Activated naive CD4-positive, alpha-beta T cell treated with anti-CD3 and anti-CD28 coated beads for 36 hours (primary cell): ENCODE results near the gene KASH5. TPM values are rescaled to one million over a fixed set of nuclear protein-coding genes. Genes with fewer than 3 reads are reported as not detected.

Experiments
- CTCF ChIA-PET: fragments of 350-600 bp; sonication (Branson Sonifier 250); formaldehyde crosslinking; loops from one replicate; lab custom pipeline; 2021; ENCODE audit warnings: antibody characterized with exemption; lab: Charles Lee
- DNase-seq: peaks from one replicate; pipeline ENCODE4 v3.0.0-alpha.2; 2020
- H3K27ac Mint-ChIP-seq: one replicate; pipeline ENCODE4 v1.8.0; 2021; ENCODE audit warnings: mild to moderate bottlenecking, mixed read lengths
- H3K27me3 Mint-ChIP-seq: one replicate; pipeline ENCODE4 v1.8.0; 2021; ENCODE audit warnings: low read depth, mixed read lengths
- H3K36me3 Mint-ChIP-seq: one replicate; pipeline ENCODE4 v1.8.0; 2021; ENCODE audit warnings: low read depth, mixed read lengths
- H3K4me1 Mint-ChIP-seq: one replicate; pipeline ENCODE4 v1.8.0; 2021; ENCODE audit warnings: low read depth, mixed read lengths
- H3K4me3 Mint-ChIP-seq: one replicate; pipeline ENCODE4 v1.8.0; 2021; ENCODE audit warnings: mild to moderate bottlenecking, moderate library complexity, mixed read lengths
- H3K9me3 Mint-ChIP-seq: one replicate; pipeline ENCODE4 v1.8.0; 2021; ENCODE audit warnings: mixed read lengths
- intact Hi-C: fragments of 100-400 bp; cut with micrococcal nuclease; formaldehyde crosslinking; loops from one replicate; pipeline ENCODE4 v1.15.1; 2023
- total RNA-seq, 2 experiments: library from RNA; stranded (reverse); gene quantifications; one replicate each; pipeline ENCODE4 v1.2.3, GENCODE V29; 2021

Gene KASH5
- total RNA-seq, 2 experiments from 2014 or later, result 2.4 to 3.2 TPM

GRCh38 chr19:49348305-49349189 lies 39.5 kb upstream of the KASH5 start:
- H3K9me3 Mint-ChIP-seq, result no peaks in the 10 kb centered on the region
- intact Hi-C loops, result no loop called here
- H3K4me1 Mint-ChIP-seq, result no peaks in the 10 kb centered on the region
- DNase-seq, result no peak
- CTCF ChIA-PET, result interaction anchor here (0.6 to 0.7 kb wide), 3 partner anchors 123 to 397 kb away, joined by 3 read pairs; no protein-coding TSS in a partner anchor
- H3K27ac Mint-ChIP-seq, result no peak overlapping the region
- no peaks in the 10 kb centered on the region for H3K36me3 Mint-ChIP-seq
- H3K4me3 Mint-ChIP-seq, result no peak overlapping the region
- no peaks in the 10 kb centered on the region for H3K27me3 Mint-ChIP-seq

GRCh38 chr19:49349567-49349966 lies 38.5 kb upstream of the KASH5 start:
- no peaks in the 10 kb centered on the region for H3K36me3 Mint-ChIP-seq
- no peaks in the 10 kb centered on the region for H3K9me3 Mint-ChIP-seq
- CTCF ChIA-PET, result interaction anchor here (0.6 to 1.7 kb wide), 2 partner anchors 123 to 124 kb away, joined by 4 to 6 read pairs; no protein-coding TSS in a partner anchor
- no peak for DNase-seq
- H3K4me3 Mint-ChIP-seq, result no peak overlapping the region
- no peak overlapping the region for H3K27ac Mint-ChIP-seq
- no peaks in the 10 kb centered on the region for H3K4me1 Mint-ChIP-seq
- no peaks in the 10 kb centered on the region for H3K27me3 Mint-ChIP-seq
- intact Hi-C loops, result no loop called here

- Mint-ChIP-seq H3K4me1 (peaks cover 13% of the 10 kb centered on the region), H3K27ac (no peak overlapping the region), H3K4me3 (no peak overlapping the region), H3K9me3 (no peaks in the 10 kb centered on the region), H3K27me3 (peaks cover 3% of the 10 kb centered on the region), H3K36me3 (no peaks in the 10 kb centered on the region)
- CTCF ChIA-PET, result no interaction called here
- intact Hi-C loops, result no loop called here
- DNase-seq, result peak; percentile 35
Measured at GRCh38 chr19:49355909-49356353, 32.1 kb upstream of the KASH5 start.

- Mint-ChIP-seq H3K9me3 (no peaks in the 10 kb centered on the region), H3K36me3 (no peaks in the 10 kb centered on the region), H3K27ac (no peak overlapping the region), H3K27me3 (peaks cover 3% of the 10 kb centered on the region), H3K4me1 (peaks cover 15% of the 10 kb centered on the region), H3K4me3 (no peak overlapping the region)
- CTCF ChIA-PET, result no interaction called here
- intact Hi-C loops, result no loop called here
- DNase-seq, result no peak
Measured at GRCh38 chr19:49356382-49356781, 31.7 kb upstream of the KASH5 start.

- no peak overlapping the region for H3K4me3 Mint-ChIP-seq
- no peak overlapping the region for H3K27ac Mint-ChIP-seq
- no peak for DNase-seq
- no peaks in the 10 kb centered on the region for H3K36me3 Mint-ChIP-seq
- H3K27me3 Mint-ChIP-seq, result peaks cover 10% of the 10 kb centered on the region
- H3K4me1 Mint-ChIP-seq, result peaks cover 22% of the 10 kb centered on the region
- CTCF ChIA-PET, result no interaction called here
- no peaks in the 10 kb centered on the region for H3K9me3 Mint-ChIP-seq
- intact Hi-C loops, result no loop called here
Measured at GRCh38 chr19:49357186-49357585, 30.9 kb upstream of the KASH5 start.

GRCh38 chr19:49359851-49360820 lies 27.9 kb upstream of the KASH5 start:
- intact Hi-C loops, result no loop called here
- no peak for DNase-seq
- Mint-ChIP-seq H3K27me3 (peaks cover 12% of the 10 kb centered on the region), H3K36me3 (no peaks in the 10 kb centered on the region), H3K4me1 (peaks cover 24% of the 10 kb centered on the region), H3K27ac (no peak overlapping the region), H3K9me3 (no peaks in the 10 kb centered on the region), H3K4me3 (no peak overlapping the region)
- CTCF ChIA-PET, result interaction anchor here (0.5 to 1.3 kb wide), 4 partner anchors 10 to 85 kb away, joined by 4 to 5 read pairs (median 4); no protein-coding TSS in a partner anchor

- no peaks in the 10 kb centered on the region for H3K36me3 Mint-ChIP-seq
- intact Hi-C loops, result loop anchor here (2.0 kb wide), 1 partner anchor 27 kb away; the partner anchor contains the start of gene CD37
- DNase-seq, result peak; percentile 24
- no peaks in the 10 kb centered on the region for H3K9me3 Mint-ChIP-seq
- H3K4me1 Mint-ChIP-seq, result peaks cover 11% of the 10 kb centered on the region
- CTCF ChIA-PET, result no interaction called here
- no peak overlapping the region for H3K27ac Mint-ChIP-seq
- peaks cover 10% of the 10 kb centered on the region for H3K27me3 Mint-ChIP-seq
- H3K4me3 Mint-ChIP-seq, result peak overlapping the region; percentile 34
Measured at GRCh38 chr19:49361438-49362047, 26.5 kb upstream of the KASH5 start.

GRCh38 chr19:49362048-49362928 lies 25.8 kb upstream of the KASH5 start, which contains the start of gene TEAD2:
Gene TEAD2, minus strand, starts transcription at chr19:49362416. Its CDS starts 2,341 bp downstream, at chr19:49360075.
- no peaks in the 10 kb centered on the region for H3K36me3 Mint-ChIP-seq
- CTCF ChIA-PET, result no interaction called here
- H3K4me1 Mint-ChIP-seq, result peaks cover 11% of the 10 kb centered on the region
- peak within 1 kb of the TSS; percentile 34 for H3K4me3 Mint-ChIP-seq
- intact Hi-C loops, result loop anchor here (2.0 kb wide), 1 partner anchor 27 kb away; the partner anchor contains the start of gene CD37
- DNase-seq, result no peak
- H3K27ac Mint-ChIP-seq, result no peak within 1 kb of the TSS
- no peaks in the 10 kb centered on the region for H3K9me3 Mint-ChIP-seq
- peaks cover 10% of the 10 kb centered on the region for H3K27me3 Mint-ChIP-seq

GRCh38 chr19:49362929-49363267 lies 25.2 kb upstream of the KASH5 start:
- peaks cover 10% of the 10 kb centered on the region for H3K27me3 Mint-ChIP-seq
- H3K36me3 Mint-ChIP-seq, result no peaks in the 10 kb centered on the region
- H3K27ac Mint-ChIP-seq, result no peak overlapping the region
- CTCF ChIA-PET, result no interaction called here
- DNase-seq, result no peak
- no peak overlapping the region for H3K4me3 Mint-ChIP-seq
- intact Hi-C loops, result loop anchor here (2.0 kb wide), 1 partner anchor 28 kb away; the partner anchor contains the start of gene CD37
- H3K4me1 Mint-ChIP-seq, result peaks cover 11% of the 10 kb centered on the region
- no peaks in the 10 kb centered on the region for H3K9me3 Mint-ChIP-seq

- Mint-ChIP-seq H3K27me3 (peaks cover 10% of the 10 kb centered on the region), H3K36me3 (peaks cover 1% of the 10 kb centered on the region), H3K27ac (no peak within 1 kb of the TSS), H3K9me3 (no peaks in the 10 kb centered on the region), H3K4me3 (peak within 1 kb of the TSS; percentile 13), H3K4me1 (peaks cover 11% of the 10 kb centered on the region)
- peak; percentile 92 for DNase-seq
- CTCF ChIA-PET, result no interaction called here
- intact Hi-C loops, result loop anchor here (2.0 kb wide), 1 partner anchor 29 kb away; the partner anchor contains the start of gene CD37
Measured at GRCh38 chr19:49363268-49364082, 24.6 kb upstream of the KASH5 start, which contains the start of gene DKKL1. Gene DKKL1, plus strand, starts transcription at chr19:49363877. Its CDS starts 122 bp downstream, at chr19:49363999.
